SK-N-SH (cell line): Measurements from ENCODE around the gene TEX35. TPM values are rescaled to one million over a fixed set of nuclear protein-coding genes. Genes with fewer than 3 reads are reported as not detected.
A peak's percentile ranks its signal among the peaks of the same experiment; 100 is the strongest.

Experiments
- CTCF ChIA-PET: fragments of 300-600, 350-600 bp; formaldehyde crosslinking; extraction: SDS; loops from one replicate; lab custom pipeline; 2021; lab: Yijun Ruan, JAX
- POLR2A ChIA-PET: fragments of 350-600 bp; sonication (Branson Sonifier 250); formaldehyde crosslinking; extraction: SDS; loops from one replicate; lab custom pipeline; 2020; ENCODE audit warnings: antibody characterized with exemption, inconsistent platforms; lab: Yijun Ruan, JAX
- DNase-seq: peaks from one replicate; pipeline ENCODE4 v3.0.0; 2012
- H2AFZ ChIP-seq: fragments of 200-600 bp; sonication (generic); 2 replicates; pipeline ENCODE4 v1.8.1; 2016; ENCODE audit warnings: antibody characterized with exemption, mild to moderate bottlenecking, low read depth
- H3F3A ChIP-seq: fragments of 200-600 bp; sonication (generic); replicated peaks from 2 replicates; pipeline ENCODE3; 2016; ENCODE audit warnings: antibody characterized with exemption, mild to moderate bottlenecking; ENCODE audit not compliant: insufficient read depth
- H3K27ac ChIP-seq, 2 experiments: fragments of 200-500 bp in 1 of 2; fragments of 200-600 bp in 1 of 2; sonication (Bioruptor generic) in 1 of 2; sonication (generic), shearing (Covaris generic) in 1 of 2; 2 replicates each; pipeline versions ENCODE4 v1.5.1 to v1.6.1; 2014 to 2016; ENCODE audit warnings: low read depth in 2 of 2, inconsistent platforms in 1 of 2, low read length in 1 of 2, mild to moderate bottlenecking in 1 of 2, mixed read lengths in 1 of 2
- H3K27me3 ChIP-seq: fragments of 200-600 bp; sonication (generic), shearing (Covaris generic); 2 replicates; pipeline ENCODE4 v1.6.1; 2016; ENCODE audit warnings: mixed run types; ENCODE audit not compliant: insufficient read depth
- H3K36me3 ChIP-seq, 2 experiments: fragments of 200-500 bp in 1 of 2; fragments of 200-600 bp in 1 of 2; sonication (Bioruptor generic) in 1 of 2; sonication (generic) in 1 of 2; replicated peaks in 1 of 2; 2 replicates each; pipeline versions ENCODE3 to v1.5.1; 2014 to 2016; ENCODE audit warnings: low read length in 1 of 2, mild to moderate bottlenecking in 1 of 2; ENCODE audit not compliant: insufficient read depth in 2 of 2, control insufficient read depth in 1 of 2
- H3K4me1 ChIP-seq, 2 experiments: fragments of 200-500 bp in 1 of 2; fragments of 200-600 bp in 1 of 2; sonication (Bioruptor generic) in 1 of 2; sonication (generic), shearing (Covaris generic) in 1 of 2; 2 replicates each; pipeline versions ENCODE4 v1.5.1 to v1.6.1; 2014 to 2016; ENCODE audit warnings: low read depth in 1 of 2, low read length in 1 of 2, mixed run types in 1 of 2; ENCODE audit not compliant: insufficient read depth in 2 of 2, control insufficient read depth in 1 of 2
- H3K4me2 ChIP-seq: fragments of 200-600 bp; sonication (generic), shearing (Covaris generic); 2 replicates; pipeline ENCODE4 v1.6.1; 2017; ENCODE audit warnings: mixed run types
- H3K4me3 ChIP-seq, 2 experiments: fragments of 200-500 bp in 1 of 2; fragments of 200-600 bp in 1 of 2; sonication (Bioruptor generic) in 1 of 2; sonication (generic), shearing (Covaris generic) in 1 of 2; 2 replicates each; pipeline versions ENCODE4 v1.5.1 to v1.8.1; 2014 to 2016; ENCODE audit warnings: low read depth in 2 of 2, inconsistent platforms in 1 of 2, low read length in 1 of 2, mild to moderate bottlenecking in 1 of 2, mixed read lengths in 1 of 2, moderate library complexity in 1 of 2
- H3K79me2 ChIP-seq: fragments of 200-600 bp; sonication (generic); 2 replicates; pipeline ENCODE4 v1.8.1; 2017; ENCODE audit warnings: mild to moderate bottlenecking; ENCODE audit not compliant: insufficient read depth
- H3K9ac ChIP-seq: fragments of 200-600 bp; sonication (generic); 2 replicates; pipeline ENCODE4 v1.6.1; 2017; ENCODE audit warnings: mixed run types
- H3K9me2 ChIP-seq: fragments of 200-600 bp; sonication (generic); 2 replicates; pipeline ENCODE4 v1.6.1; 2017; ENCODE audit warnings: mixed run types
- H3K9me3 ChIP-seq: fragments of 200-600 bp; sonication (generic); 2 replicates; pipeline ENCODE4 v1.6.1; 2017; ENCODE audit warnings: mixed run types, mild to moderate bottlenecking, moderate library complexity
- H4K20me1 ChIP-seq: fragments of 200-600 bp; sonication (generic); 2 replicates; pipeline ENCODE4 v1.6.1; 2017; ENCODE audit warnings: mild to moderate bottlenecking, mixed run types; ENCODE audit not compliant: insufficient read depth
- CHD2 ChIP-seq: fragments of 150-350 bp; IDR thresholded peaks from 2 replicates; pipeline ENCODE4 v1.6.1; 2018; ENCODE audit warnings: low read length; ENCODE audit not compliant: partially characterized antibody
- GABPA ChIP-seq: IDR thresholded peaks from 2 replicates; pipeline ENCODE4 v1.4.0; 2012; ENCODE audit warnings: low read depth, mild to moderate bottlenecking
- MXI1 ChIP-seq: IDR thresholded peaks from 2 replicates; pipeline ENCODE4 v1.6.1; 2012; ENCODE audit warnings: mild to moderate bottlenecking, low read depth, low read length, improper control_type of control experiment
- NFIC ChIP-seq: IDR thresholded peaks from 2 replicates; pipeline ENCODE4 v1.4.0; 2012; ENCODE audit warnings: borderline replicate concordance
- RCOR1 ChIP-seq: fragments of 150-350 bp; IDR thresholded peaks from 2 replicates; pipeline ENCODE4 v1.6.1; 2017; ENCODE audit warnings: antibody characterized with exemption, low read length
- TAF1 ChIP-seq: IDR thresholded peaks from 2 replicates; pipeline ENCODE4 v1.6.1; 2012; ENCODE audit warnings: low read depth, mild to moderate bottlenecking, low read length, moderate library complexity, borderline replicate concordance
- TCF12 ChIP-seq: IDR thresholded peaks from 2 replicates; pipeline ENCODE4 v1.4.0; 2012
- TEAD4 ChIP-seq: IDR thresholded peaks from 2 replicates; pipeline ENCODE4 v1.4.0; 2012; ENCODE audit warnings: mild to moderate bottlenecking, borderline replicate concordance; ENCODE audit not compliant: insufficient read depth
- WGBS: methylation state at CpG from one replicate; pipeline ENCODE4 v1.1.6; 2017; ENCODE audit warnings: low lambda C conversion rate; 5-methylcytosine and 5-hydroxymethylcytosine counted together
- polyA plus RNA-seq, 3 experiments: library from polyadenylated mRNA; depleted of rRNA; stranded (reverse); fragments of >200 nt; gene quantifications; 2 replicates each; pipeline ENCODE4 v1.2.3, GENCODE V29; 2012
- TF ChIP-seq, protein P1 (sequence below): IDR thresholded peaks from 2 replicates; pipeline ENCODE4 v1.4.0; 2012; ENCODE audit warnings: low read depth, borderline replicate concordance
- TF ChIP-seq, protein P2 (sequence below): IDR thresholded peaks from 2 replicates; pipeline ENCODE4 v1.4.0; 2012; ENCODE audit warnings: low read depth, borderline replicate concordance
- TF ChIP-seq, protein P3 (sequence below): IDR thresholded peaks from 2 replicates; pipeline ENCODE4 v1.6.1; 2012; ENCODE audit warnings: mild to moderate bottlenecking, low read depth, low read length, moderate library complexity
- TF ChIP-seq, protein P4 (sequence below): IDR thresholded peaks from 2 replicates; pipeline ENCODE4 v1.4.0; 2012; ENCODE audit warnings: low read depth
- TF ChIP-seq, protein P5 (sequence below): fragments of 150-350 bp; IDR thresholded peaks from 2 replicates; pipeline ENCODE4 v1.6.1; 2017; ENCODE audit warnings: antibody characterized with exemption, low read length, low read depth, borderline replicate concordance
- TF ChIP-seq, protein P6 (sequence below): fragments of 150-350 bp; IDR thresholded peaks from 2 replicates; pipeline ENCODE4 v1.6.1; 2016; ENCODE audit warnings: mild to moderate bottlenecking, low read depth, low read length

The TEX35 gene
- polyA plus RNA-seq, 1 of the 3 experiments (the other 2 are of a cell fraction): 0.03 TPM

DNA sequence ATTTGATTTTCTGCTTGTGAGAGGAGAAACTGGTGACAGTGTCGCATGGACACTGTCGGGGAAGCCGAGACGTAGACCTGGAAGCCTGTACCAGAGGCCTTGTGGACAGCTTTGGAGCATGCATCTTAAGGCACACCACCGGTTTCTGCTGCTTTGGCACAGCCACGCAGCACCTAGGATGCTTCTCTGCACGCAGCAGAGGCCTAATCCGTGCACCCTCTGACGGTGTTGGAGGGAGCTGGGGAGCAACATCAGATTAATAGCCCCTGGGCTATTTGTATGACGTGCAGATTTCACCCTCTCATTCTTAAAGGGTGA lies 30.3 kb downstream of the TEX35 start:
- Histone ChIP-seq H2AFZ (peak overlapping the region; percentile 98), H3K4me1 (peaks cover 26% of the 10 kb centered on the region in 2 experiments), H3K9ac (peak overlapping the region; percentile 89), H3K4me3 (peak overlapping the region; percentile 83 to 96), H3K9me2 (no peaks in the 10 kb centered on the region), H3K36me3 (peaks cover 0 to 5% of the 10 kb centered on the region in 2 experiments), H3K4me2 (peak overlapping the region; percentile 91)
- 20% methylated on average over 10 of the region's 10 CpGs for WGBS
- no peak for DNase-seq
- ChIA-PET POLR2A (interaction anchor here (0.5 to 2.1 kb wide), 5 partner anchors 10 to 460 kb away, joined by 3 to 14 read pairs (median 4); partner anchors contain the start of gene RALGPS2), CTCF (interaction anchor here (0.6 to 10.8 kb wide), 49 partner anchors 8 to 827 kb away, joined by 3 to 243 read pairs (median 4); partner anchors contain the start of genes RALGPS2 and TOR3A)
- TF ChIP-seq, protein P1, sequence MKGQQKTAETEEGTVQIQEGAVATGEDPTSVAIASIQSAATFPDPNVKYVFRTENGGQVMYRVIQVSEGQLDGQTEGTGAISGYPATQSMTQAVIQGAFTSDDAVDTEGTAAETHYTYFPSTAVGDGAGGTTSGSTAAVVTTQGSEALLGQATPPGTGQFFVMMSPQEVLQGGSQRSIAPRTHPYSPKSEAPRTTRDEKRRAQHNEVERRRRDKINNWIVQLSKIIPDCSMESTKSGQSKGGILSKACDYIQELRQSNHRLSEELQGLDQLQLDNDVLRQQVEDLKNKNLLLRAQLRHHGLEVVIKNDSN: no peak
- TF ChIP-seq, protein P2, sequence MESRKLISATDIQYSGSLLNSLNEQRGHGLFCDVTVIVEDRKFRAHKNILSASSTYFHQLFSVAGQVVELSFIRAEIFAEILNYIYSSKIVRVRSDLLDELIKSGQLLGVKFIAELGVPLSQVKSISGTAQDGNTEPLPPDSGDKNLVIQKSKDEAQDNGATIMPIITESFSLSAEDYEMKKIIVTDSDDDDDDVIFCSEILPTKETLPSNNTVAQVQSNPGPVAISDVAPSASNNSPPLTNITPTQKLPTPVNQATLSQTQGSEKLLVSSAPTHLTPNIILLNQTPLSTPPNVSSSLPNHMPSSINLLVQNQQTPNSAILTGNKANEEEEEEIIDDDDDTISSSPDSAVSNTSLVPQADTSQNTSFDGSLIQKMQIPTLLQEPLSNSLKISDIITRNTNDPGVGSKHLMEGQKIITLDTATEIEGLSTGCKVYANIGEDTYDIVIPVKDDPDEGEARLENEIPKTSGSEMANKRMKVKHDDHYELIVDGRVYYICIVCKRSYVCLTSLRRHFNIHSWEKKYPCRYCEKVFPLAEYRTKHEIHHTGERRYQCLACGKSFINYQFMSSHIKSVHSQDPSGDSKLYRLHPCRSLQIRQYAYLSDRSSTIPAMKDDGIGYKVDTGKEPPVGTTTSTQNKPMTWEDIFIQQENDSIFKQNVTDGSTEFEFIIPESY: no peak
- TF ChIP-seq, protein P3, sequence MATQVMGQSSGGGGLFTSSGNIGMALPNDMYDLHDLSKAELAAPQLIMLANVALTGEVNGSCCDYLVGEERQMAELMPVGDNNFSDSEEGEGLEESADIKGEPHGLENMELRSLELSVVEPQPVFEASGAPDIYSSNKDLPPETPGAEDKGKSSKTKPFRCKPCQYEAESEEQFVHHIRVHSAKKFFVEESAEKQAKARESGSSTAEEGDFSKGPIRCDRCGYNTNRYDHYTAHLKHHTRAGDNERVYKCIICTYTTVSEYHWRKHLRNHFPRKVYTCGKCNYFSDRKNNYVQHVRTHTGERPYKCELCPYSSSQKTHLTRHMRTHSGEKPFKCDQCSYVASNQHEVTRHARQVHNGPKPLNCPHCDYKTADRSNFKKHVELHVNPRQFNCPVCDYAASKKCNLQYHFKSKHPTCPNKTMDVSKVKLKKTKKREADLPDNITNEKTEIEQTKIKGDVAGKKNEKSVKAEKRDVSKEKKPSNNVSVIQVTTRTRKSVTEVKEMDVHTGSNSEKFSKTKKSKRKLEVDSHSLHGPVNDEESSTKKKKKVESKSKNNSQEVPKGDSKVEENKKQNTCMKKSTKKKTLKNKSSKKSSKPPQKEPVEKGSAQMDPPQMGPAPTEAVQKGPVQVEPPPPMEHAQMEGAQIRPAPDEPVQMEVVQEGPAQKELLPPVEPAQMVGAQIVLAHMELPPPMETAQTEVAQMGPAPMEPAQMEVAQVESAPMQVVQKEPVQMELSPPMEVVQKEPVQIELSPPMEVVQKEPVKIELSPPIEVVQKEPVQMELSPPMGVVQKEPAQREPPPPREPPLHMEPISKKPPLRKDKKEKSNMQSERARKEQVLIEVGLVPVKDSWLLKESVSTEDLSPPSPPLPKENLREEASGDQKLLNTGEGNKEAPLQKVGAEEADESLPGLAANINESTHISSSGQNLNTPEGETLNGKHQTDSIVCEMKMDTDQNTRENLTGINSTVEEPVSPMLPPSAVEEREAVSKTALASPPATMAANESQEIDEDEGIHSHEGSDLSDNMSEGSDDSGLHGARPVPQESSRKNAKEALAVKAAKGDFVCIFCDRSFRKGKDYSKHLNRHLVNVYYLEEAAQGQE: 0 out of 2 replicates have a peak, but pooled peaks have one; percentile 1
- TF ChIP-seq CHD2 (no peak), TEAD4 (no peak), MXI1 (peak; percentile 33; the same call in 1 of the 2 replicates), TCF12 (no peak)
- TF ChIP-seq, protein P4, sequence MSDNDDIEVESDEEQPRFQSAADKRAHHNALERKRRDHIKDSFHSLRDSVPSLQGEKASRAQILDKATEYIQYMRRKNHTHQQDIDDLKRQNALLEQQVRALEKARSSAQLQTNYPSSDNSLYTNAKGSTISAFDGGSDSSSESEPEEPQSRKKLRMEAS: no peak
- TF ChIP-seq, all 33 proteins: peak for 2
- Histone ChIP-seq H4K20me1 (no peaks in the 10 kb centered on the region), H3K9me3 (no peaks in the 10 kb centered on the region), H3K27ac (peak overlapping the region; percentile 78 to 90), H3F3A (peaks cover 3% of the 10 kb centered on the region), H3K27me3 (no peaks in the 10 kb centered on the region), H3K79me2 (peaks cover 13% of the 10 kb centered on the region)

DNA sequence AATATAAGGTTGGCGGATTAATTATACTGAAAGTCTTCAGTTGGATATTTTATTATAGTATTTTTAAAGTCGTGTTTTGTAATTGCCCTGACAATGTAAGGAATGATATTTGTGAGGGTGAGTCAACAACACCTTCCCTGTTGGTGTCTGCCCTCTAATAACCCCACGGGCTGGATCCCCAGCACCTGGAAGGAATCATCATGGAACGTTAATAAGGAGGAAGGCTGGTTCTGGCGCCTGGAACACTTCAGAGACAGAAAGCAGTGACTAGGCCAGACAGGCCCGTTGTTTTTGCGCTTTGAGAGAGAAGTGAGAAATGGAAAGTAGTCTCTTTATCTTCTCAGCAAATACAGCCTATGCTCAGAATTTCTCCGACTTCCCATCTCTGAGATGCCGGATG lies 31.6 kb downstream of the TEX35 start:
- no peaks in the 10 kb centered on the region for H3K27me3 ChIP-seq
- DNase-seq: no peak
- ChIA-PET POLR2A (no interaction called here), CTCF (interaction anchor here (0.7 to 10.8 kb wide), 4 partner anchors 9 to 819 kb away, joined by 3 to 243 read pairs (median 66); no protein-coding TSS in a partner anchor)
- WGBS: 89% methylated on average over 9 of the region's 9 CpGs
- H3K4me2 ChIP-seq: 0 out of 2 replicates have a peak overlapping the region, but pooled peaks have one; percentile 91
- no peak overlapping the region for H3K9ac ChIP-seq
- no peaks in the 10 kb centered on the region for H3K9me3 ChIP-seq
- H4K20me1 ChIP-seq: no peaks in the 10 kb centered on the region
- H3K79me2 ChIP-seq: peaks cover 13% of the 10 kb centered on the region
- no peaks in the 10 kb centered on the region for H3K9me2 ChIP-seq
- no peak overlapping the region for H2AFZ ChIP-seq
- no peak overlapping the region for H3K27ac ChIP-seq
- peaks cover 0 to 5% of the 10 kb centered on the region in 2 experiments for H3K36me3 ChIP-seq
- H3K4me1 ChIP-seq: peaks cover 16 to 26% of the 10 kb centered on the region in 2 experiments
- H3F3A ChIP-seq: peaks cover 3% of the 10 kb centered on the region
- H3K4me3 ChIP-seq: no peak overlapping the region
- TF ChIP-seq, protein P5, sequence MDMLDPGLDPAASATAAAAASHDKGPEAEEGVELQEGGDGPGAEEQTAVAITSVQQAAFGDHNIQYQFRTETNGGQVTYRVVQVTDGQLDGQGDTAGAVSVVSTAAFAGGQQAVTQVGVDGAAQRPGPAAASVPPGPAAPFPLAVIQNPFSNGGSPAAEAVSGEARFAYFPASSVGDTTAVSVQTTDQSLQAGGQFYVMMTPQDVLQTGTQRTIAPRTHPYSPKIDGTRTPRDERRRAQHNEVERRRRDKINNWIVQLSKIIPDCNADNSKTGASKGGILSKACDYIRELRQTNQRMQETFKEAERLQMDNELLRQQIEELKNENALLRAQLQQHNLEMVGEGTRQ: no peak
- TF ChIP-seq GABPA: no peak
- TF ChIP-seq RCOR1: no peak
- no peak for TF ChIP-seq NFIC
- TF ChIP-seq, protein P6, sequence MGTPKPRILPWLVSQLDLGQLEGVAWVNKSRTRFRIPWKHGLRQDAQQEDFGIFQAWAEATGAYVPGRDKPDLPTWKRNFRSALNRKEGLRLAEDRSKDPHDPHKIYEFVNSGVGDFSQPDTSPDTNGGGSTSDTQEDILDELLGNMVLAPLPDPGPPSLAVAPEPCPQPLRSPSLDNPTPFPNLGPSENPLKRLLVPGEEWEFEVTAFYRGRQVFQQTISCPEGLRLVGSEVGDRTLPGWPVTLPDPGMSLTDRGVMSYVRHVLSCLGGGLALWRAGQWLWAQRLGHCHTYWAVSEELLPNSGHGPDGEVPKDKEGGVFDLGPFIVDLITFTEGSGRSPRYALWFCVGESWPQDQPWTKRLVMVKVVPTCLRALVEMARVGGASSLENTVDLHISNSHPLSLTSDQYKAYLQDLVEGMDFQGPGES: no peak
- TF ChIP-seq TAF1: no peak
- TF ChIP-seq, protein P2: no peak
